Mesenteric fat pad (tissue), 1 donor: ENCODE results near the gene COL8A1. TPM values are rescaled to one million over a fixed set of nuclear protein-coding genes. Genes with fewer than 3 reads are reported as not detected.

Source experiments
- DNase-seq: peaks from one replicate; pipeline ENCODE4 v3.0.0-alpha.2; 2020; ENCODE audit warnings: low spot score
- total RNA-seq: library from RNA; stranded (reverse); fragmentation: NEBNext Ultra II Directional; extraction: Animal tissue kit (Norgen Biotek cat#: 25700); gene quantifications from one replicate; pipeline ENCODE4 v1.2.1, GENCODE V29; 2021
- donor health status: DM: yes; HTN: yes; CAD: no.

COL8A1 gene
- total RNA-seq, 1 donor from 2014 or later: 18.5 TPM

DNA sequence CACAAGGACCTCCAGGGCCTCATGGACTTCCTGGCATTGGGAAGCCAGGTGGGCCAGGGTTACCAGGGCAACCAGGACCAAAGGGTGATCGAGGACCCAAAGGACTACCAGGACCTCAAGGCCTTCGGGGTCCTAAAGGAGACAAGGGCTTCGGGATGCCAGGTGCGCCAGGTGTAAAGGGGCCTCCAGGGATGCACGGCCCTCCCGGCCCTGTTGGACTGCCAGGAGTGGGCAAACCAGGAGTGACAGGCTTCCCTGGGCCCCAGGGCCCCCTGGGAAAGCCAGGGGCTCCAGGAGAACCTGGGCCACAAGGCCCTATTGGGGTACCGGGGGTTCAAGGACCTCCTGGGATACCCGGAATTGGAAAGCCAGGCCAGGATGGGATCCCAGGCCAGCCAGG is 156.1 kb downstream of the COL8A1 start:
- DNase-seq: no peak

DNA sequence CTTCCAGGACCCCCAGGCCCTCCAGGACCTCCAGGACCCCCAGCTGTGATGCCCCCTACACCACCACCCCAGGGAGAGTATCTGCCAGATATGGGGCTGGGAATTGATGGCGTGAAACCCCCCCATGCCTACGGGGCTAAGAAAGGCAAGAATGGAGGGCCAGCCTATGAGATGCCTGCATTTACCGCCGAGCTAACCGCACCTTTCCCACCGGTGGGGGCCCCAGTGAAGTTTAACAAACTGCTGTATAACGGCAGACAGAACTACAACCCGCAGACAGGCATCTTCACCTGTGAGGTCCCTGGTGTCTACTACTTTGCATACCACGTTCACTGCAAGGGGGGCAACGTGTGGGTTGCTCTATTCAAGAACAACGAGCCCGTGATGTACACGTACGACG is 157.2 kb downstream of the COL8A1 start:
- no peak for DNase-seq

DNA sequence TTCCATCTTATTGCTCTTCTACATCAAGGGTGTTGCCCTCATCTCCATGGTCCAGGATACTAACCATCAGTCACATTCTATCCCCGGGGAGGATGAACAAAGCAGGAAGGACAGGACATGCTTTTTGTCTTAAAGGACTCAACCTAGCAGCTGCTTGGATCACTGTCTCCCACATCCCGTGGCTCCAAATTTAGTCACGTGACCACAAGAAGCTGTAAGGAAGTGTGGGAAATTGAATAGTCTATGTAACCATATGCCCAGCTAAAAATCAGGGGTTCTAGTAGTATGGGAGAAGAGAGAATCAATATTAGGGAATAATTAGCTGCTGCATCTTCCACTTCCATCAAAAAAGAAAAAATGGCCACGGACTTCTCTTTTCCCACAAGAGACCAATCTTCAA is 161.0 kb downstream of the COL8A1 start:
- DNase-seq: no peak

DNA sequence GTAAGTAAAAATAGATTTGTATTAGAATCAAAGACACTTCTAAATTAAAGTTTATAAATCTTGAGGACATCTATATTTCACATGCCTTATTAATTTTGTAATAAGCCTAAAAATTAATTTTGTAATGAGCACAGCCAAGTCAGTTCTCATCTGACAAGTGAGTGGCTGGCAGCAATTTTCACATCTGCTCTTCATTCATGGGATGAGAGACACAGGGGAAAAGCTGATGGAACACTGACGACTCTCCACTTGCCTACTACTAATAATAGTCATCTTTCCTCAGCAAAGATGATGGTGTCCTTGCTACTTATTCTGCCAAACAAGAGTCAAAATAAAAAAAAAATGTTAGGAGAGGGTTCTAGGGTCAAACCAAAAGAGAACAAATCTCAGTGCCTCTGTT is 164.9 kb downstream of the COL8A1 start:
- DNase-seq: no peak

DNA sequence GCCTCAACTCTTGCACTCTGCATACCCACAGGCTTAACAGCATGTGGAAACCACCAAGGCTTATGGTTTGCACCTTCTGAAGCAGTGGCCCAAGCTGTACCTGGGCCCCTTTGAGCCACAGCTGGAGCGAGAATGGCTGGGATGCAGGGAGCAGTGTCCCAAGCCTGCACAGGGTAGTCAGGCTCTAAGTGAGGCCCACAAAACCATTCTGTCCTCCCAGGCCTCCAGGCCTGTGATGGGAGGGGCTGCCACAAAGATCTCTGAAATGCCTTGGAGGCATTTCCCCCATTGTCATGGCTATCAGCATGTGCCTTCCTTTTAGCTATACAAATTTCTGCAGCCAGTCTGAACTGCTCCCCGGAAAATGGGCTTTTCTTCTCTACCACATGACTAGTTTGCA is 166.8 kb downstream of the COL8A1 start:
- no peak for DNase-seq

DNA sequence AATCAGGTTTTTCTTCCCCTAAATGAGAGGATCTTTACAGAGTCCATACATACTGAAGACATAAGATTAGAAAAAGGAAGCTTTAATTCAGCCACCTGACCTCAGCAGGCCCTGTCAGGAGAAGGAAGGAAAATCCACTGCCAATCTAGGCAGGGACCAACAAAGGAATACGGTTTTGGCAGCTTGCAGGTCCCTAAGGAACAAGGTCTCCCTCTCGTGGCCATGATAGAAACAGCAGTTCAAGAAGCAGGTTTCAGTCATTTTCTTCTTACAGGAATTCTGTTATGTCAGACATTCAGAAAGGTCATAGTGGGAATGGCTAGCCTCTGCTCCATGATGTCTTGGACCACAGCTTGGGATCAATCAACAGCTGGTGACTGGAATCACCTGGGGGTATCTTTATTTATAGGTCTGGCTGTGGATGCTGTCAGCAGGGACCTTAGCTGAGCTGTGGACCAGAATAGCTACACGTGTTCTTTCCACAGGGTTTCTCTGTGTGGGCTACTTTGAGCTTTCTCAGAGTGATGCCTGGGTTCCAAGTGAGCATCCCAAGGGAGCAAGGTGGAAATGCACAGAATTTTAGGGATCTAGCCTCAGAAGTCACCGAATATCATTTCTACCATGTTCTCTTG is 169.9 kb downstream of the COL8A1 start:
- DNase-seq: no peak

DNA sequence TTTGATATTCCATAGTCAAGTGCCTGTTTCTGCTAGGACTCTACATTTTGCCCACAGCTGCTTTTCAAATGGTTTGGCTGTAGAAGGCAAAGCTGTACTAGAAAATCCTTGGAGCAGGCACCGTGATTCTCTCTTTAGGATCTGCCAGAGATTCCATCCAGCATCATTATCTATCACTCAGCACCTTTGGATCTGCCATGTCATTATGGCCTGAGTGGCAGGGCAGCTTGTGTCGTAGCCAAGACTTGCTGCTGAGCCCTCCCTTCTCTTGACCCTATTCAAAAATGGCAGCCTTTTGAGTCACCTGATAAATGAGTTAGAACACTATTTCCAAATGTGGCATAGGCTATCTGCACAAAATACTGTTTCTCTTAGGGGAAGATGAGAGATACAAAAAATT is 171.2 kb downstream of the COL8A1 start:
- no peak for DNase-seq

DNA sequence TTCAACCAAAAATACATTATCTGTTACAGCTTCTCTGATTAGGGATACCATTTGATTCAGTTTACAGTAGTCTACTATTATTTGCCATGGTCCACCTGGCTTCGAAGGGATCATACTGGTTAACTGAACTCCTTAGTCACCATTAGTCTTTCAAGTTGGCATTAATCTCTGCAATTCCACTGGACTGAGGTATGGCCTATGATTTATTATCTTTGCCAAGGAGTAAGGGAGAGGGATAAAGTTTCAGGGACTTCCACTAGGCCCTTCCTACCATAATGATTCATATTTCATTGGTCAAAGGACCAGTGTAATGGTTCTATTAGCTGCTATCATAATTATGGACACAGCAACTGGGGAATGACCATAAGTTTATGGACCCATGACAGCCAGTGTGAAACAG is 172.0 kb downstream of the COL8A1 start:
- no peak for DNase-seq

DNA sequence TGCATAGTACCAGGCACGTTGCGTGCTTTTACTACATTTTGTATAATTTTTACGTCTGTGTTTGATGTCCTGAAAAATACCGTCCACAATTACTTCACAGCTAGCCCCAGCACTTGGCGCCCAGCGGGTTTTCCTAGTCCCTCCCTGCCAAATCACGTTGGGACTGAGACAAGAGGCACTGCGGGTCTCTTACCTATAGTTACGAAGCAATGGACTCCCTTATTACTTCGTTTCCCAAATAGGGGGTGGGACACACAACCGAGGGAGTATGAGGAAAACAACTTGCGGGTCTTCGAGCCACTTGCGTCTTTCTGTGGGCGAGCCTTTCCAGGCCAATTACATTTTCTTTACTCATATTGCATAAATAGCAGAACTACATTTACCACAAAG is 178.6 kb downstream of the COL8A1 start:
- DNase-seq: no peak

DNA sequence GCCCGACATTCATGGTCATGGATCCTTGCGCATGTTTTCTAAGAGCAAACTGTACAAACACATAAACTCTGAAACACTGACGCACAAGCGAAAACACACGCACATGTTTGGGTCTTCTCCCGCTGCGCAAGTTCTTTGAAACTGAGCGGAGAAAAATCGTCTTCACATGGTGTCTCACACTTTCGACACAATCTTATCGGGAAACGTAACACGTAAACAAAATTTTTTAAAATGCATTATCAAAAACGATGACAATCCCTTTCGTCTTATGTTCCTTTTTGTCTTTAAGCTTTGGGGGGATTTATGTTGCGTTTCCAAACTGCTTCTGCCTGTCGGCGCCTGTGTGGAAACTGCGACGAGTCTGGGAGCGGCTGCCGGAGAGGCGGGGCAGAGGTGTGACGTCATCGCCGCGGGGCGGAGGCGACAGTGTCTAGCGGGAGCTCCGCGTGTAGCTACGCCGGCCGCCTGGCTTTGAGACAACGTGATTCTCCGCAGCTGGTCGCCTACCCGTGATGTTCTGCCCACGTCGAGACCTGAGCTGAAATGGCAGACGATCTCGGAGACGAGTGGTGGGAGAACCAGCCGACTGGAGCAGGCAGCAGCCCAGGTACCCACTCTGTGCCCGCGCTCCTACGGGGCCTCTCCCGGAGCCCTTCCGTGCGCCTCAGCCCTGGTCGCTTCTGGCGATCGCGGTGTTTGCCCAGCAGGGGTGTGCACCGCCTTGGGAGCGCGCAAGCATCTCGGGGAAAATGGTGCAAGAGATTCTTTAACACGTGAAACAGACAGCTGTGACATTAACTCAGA is 179.2 kb downstream of the COL8A1 start, which contains the start of gene CMSS1:
Gene CMSS1, plus strand, starts transcription at position 426 of the 804 bp plus-strand sequence.
- peak; percentile 98 for DNase-seq

DNA sequence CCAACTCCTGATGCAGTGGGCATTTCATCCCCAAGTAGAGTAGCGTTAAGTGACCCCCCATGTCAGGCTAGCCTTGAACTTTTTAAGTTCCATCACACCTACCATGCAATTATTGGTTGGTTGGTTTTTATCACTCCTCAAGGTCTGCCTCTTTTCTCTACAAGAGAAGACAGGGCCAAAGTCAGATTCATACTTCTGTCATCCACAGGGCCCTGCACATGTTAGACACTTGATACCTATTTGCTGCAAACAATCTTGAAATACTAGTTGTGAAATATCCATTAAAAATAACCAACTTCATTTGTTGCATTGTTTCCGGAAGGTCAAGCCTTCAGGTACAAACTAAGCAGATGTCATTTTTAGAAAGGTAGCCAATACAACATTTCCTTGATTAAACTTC is 180.4 kb downstream of the COL8A1 start:
- DNase-seq: no peak

DNA sequence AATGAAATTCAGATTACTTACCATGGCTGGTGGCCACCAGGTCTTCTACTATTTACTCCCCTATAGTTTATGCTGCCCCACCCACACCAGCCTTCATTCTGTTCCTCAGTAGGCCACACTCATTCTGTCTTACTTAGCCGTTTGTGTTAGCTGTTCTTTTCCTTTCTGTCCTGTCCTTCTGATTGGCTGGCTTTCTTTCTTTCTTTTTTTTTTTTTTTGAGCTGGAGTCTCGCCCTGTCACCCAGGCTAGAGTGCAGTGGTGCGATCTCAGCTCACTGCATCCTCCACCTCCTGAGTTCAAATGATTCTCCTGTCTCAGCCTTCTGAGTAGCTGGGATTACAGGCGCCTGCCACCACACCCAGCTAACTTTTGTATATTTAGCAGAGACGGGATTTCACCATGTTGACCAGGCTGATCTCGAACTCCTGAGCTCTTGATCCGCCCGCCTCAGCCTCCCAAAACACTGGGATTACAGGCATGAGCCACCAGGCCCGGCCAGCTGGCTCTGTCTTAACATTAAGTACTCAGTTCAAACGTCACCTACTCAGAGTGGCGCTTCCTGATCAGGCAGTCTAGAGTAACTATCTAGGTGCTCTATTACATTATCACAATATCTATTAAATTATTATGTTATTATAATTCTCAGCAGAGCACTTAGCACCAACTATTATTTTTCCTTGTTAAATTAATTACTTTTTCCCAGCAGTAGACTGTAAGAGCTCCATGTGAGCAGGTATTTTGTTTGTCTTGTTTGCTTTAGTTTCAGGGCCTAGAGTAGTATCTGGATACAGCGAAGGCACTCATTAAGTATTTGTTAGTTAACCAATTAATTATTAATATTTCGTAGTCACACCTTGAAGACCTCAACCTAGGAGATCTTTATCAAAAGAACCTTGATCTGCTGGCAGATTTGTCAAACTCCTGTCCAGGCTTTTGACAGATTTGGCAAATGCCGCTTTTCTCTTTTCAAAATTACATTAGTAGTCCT is 185.6 kb downstream of the COL8A1 start:
- DNase-seq: no peak

DNA sequence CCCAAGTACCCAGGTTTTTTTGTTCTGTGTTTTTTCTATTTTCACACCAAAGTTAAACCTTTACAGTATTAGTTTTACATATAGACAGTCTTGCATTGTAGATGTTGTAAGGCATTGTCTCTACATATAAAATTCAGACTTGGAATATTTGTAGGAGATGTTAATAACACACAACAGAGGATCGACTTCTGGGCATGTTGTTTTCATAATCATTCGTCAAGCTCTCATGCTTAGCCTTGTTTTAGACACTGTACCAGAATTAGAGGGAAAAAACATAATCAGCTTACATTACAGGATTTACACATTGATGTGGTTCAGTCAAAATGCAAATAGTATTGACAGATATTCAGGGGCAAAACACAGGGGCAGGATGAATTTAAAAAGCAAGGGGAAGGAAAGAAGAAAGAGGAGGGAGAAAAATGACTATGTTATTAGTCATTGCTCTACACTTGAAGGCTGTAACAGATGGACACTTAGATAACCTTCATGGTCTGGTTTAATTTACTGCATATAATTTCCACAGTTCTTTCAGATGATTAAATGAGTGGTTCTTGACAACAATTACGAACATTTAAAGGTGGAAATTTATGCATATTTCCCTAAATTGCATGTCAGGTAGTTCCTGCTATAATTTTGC is 186.7 kb downstream of the COL8A1 start:
- no peak for DNase-seq

DNA sequence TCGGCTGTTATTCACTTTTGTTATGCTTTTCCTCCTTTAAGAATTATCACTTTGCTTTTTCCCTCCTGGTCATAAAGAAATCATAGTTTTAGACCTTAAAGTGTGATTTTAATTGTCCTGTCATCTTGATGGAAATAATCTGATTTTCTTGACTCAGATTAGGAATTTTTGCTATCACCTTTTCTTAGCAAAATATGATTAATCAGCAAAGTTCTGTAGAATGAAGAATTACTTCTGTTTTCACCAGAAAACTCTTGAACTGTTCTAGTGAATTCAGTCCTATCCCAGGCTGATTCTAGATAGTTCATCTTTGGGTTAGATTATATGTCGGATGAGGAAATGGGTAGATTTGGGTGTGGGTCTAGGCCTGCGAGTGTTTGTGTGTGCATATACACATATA is 191.4 kb downstream of the COL8A1 start:
- no peak for DNase-seq

DNA sequence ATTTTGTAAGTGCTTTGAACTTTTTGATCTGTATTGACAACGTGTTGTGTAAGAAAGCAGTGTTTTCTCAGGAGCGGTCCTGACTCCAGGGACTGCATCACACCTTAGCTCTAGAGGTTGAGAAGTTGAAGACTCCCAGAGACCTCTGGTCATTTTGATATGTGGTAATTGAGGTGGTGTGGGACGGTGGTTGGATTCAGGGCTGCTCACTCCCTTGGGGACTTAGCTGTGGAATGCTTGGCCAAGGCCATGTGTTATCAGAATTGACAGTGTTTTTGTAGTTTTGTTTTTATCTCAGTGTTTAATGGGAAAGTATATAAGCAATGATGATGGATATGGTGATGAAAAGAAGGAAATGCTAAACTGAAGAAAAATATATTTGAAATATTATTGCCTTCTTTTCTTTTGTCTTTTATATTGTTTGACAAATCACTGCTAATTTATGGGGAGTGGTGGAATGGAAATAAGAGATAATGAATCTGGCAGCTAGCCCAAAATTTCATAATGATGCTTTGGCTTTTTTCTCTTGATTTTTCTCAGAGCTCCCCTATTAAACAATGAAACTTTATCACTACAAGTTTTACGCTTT is 195.3 kb downstream of the COL8A1 start:
- DNase-seq: no peak

DNA sequence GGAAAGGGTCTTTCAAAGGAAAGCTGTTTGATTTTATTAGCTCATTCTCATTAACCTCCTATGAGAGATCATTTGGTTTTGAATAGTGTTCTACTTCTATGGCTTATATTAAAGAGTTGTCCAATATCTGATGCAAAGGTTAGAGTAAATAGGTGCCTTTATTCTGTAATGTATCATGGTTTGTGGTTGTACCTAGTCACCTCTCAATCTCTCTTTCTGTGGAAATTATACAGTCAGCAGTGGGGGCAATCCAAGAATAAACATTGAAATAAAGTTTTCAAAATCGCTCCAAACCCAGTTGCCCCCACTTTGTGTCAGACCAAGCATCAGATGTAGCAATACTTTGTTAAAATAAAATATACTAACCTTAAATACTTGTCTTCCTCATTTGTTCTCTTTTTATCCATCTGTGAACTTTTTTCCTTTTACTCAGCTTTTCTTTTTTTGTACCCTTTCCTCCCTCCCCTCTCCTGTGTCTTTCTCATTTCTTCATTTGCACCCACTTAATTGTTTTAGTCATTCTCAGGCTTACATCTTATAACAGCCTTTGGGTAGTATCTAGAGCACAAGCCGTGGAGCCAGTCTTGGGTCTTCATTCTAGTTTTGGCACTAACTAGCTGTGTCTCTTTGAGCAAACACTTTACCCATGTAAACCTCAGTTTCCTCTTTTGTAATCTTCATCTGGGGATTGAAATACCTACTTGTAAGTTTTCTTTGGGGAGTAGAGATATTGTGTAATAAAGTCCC is 196.0 kb downstream of the COL8A1 start:
- no peak for DNase-seq

DNA sequence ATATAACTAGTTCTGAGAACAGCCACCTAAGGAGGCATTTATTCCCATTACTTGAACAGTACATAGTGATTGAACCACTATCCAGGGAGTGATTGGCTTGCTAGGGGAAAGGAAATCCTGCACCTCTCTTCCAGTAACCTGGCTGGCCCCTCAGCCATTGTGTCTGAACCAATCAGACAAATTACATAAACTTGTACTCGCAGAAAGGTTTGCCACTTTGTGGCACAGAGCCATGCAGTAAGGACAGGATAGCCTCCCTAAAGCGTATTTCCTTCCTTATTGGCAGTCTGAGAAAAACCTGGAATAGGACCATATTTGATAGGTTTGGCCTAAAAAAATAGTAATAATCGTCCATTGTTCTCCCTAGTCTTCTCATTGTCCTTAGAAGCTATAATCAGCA is 198.3 kb downstream of the COL8A1 start:
- no peak for DNase-seq

DNA sequence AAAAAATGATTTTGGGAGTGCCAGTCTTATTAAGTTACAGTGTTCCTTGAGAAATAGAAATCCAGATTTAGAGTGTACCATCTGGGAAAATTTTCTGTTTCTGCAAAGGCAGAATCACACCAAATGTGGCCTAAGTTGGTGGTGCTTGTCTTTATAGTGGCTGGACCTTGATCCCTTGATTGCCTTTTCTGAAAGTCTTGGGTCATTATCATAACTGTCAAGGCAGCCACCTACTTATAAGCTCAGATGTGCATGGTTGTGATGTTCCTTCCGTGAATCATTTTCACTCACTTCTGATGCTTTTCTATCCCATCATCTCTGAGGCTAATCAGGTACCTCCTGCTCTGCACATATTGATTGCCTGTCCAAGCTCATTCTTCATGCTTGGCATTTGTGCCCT is 199.3 kb downstream of the COL8A1 start:
- DNase-seq: no peak

DNA sequence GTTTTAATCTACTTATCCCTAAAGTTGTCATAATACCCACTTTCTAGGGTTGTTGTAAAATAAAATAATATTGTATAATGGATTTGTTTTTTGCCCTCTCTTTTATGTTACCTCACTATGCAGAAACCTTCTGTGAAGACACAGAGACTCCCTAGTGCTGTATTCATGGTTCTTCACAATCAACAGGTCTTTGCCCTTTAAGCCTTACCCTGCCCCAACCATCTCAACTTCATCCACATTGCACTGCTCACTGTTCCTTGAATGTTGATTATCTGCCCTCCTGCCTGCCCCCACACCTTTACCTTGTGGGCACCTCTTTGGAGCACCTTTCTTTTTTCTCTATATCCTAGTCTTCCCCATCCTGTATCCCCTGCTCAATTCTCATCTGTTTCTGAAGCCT is 200.4 kb downstream of the COL8A1 start:
- DNase-seq: no peak

DNA sequence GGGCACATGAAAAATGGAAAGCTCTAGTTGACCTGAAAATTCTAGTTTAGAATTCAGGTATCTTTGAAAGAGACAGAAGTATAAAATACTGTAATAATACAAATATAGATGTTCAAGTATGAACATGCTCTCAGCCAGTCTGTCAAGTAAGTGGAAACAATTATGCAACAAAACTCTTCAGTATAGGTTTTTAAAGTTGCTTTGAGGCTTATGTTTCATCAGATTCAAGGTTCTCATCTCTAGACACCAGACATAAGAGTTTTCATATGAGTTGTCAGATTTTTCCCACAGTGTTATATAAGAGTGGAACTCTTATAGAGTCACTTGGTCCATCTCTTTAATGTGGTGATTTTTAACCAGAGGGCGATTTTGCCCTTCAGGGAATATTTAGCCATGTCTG is 201.2 kb downstream of the COL8A1 start:
- DNase-seq: no peak
